GM21717 (cell line): ENCODE data around the gene CIAPIN1.

ENCODE experiments used
- ATAC-seq: cut with Tn5 transposase; IDR thresholded peaks from one replicate; pipeline ENCODE4 v1.9.1; 2021; ENCODE audit warnings: mild to moderate bottlenecking, moderate library complexity; ENCODE audit not compliant: unreplicated experiment

Gene CIAPIN1

DNA sequence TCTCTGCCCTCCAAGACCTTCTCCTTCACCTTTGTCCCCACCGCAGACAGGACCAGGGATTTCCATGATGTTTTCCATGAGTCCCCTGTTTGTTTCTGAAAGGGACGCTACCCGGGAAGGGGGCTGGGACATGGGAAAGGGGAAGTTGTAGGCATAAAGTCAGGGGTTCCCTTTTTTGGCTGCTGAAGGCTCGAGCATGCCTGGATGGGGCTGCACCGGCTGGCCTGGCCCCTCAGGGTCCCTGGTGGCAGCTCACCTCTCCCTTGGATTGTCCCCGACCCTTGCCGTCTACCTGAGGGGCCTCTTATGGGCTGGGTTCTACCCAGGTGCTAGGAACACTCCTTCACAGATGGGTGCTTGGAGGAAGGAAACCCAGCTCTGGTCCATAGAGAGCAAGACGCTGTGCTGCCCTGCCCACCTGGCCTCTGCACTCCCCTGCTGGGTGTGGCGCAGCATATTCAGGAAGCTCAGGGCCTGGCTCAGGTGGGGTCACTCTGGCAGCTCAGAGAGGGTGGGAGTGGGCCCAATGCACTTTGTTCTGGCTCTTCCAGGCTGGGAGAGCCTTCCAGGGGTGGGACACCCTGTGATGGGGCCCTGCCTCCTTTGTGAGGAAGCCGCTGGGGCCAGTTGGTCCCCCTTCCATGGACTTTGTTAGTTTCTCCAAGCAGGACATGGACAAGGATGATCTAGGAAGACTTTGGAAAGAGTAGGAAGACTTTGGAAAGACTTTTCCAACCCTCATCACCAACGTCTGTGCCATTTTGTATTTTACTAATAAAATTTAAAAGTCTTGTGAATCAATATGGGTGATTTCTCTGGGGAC, 62.7 kb downstream of the CIAPIN1 start:
- no peak for ATAC-seq

- ATAC-seq, result no peak
Observed at GRCh38 chr16:57383276-57384247, 63.6 kb downstream of the CIAPIN1 start.

GRCh38 chr16:57382535-57383275, 64.5 kb downstream of the CIAPIN1 start:
- no peak for ATAC-seq

DNA sequence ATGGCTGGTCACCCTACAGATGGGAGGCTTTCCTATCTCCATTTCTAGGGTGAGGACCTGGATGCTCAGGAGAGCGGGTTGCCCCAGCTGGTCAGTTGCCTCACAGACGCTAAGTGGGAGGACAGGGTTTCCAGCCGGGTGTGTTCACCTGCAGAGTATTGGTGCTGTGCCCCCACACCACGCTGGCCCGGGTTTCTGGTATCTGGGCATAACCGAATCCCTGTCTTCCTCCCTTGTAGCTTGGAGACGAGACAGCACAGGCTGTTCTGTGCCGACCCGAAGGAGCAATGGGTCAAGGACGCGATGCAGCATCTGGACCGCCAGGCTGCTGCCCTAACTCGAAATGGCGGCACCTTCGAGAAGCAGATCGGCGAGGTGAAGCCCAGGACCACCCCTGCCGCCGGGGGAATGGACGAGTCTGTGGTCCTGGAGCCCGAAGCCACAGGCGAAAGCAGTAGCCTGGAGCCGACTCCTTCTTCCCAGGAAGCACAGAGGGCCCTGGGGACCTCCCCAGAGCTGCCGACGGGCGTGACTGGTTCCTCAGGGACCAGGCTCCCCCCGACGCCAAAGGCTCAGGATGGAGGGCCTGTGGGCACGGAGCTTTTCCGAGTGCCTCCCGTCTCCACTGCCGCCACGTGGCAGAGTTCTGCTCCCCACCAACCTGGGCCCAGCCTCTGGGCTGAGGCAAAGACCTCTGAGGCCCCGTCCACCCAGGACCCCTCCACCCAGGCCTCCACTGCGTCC, 65.2 kb downstream of the CIAPIN1 start:
- no peak for ATAC-seq

DNA sequence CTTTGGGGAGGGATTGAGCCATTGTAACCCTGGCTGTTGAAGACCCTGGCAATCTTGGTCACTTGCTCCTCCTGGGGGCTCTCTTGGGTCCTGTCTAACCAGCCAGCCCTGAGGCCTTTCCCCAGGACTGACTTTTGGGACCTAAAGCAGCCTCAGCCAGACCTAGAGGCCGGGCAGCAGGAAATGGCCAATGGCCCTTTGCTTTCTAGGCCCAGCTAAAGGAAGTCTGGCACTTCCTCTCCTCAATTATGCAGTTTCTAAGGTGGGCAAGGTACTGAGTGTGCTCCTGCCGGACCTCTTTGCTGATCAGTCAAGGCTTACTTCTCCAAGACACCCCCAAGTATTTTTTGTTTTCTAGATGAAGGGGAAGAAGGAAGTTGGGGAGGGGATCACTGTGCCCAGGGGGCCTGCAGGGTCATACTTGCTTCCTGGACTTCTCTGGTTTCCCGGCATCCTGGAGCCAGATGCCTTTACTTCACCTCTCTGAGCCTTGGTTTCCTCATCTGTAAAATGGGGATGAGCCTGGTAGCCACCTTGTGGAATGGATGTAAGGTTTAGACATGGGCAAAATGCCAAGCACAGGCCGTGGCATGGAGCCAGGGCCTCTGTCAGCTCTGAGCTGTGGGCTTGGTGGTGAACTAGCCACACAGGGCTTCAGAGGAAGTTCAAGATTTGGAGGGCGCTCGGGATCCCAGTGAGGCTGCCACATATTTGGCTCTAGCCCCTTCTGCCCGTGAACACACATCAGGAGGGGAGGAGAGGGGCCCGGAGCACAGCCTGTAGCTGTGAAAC, 66.3 kb downstream of the CIAPIN1 start:
- ATAC-seq, result no peak

GRCh38 chr16:57379579-57379978, 67.6 kb downstream of the CIAPIN1 start:
- ATAC-seq, result no peak
